Testis (tissue), 3 donors: Measurements from ENCODE around the gene TECPR2. TPM values are rescaled to one million over a fixed set of nuclear protein-coding genes. Genes with fewer than 3 reads are reported as not detected.

ENCODE experiments used
- DNase-seq: peaks from one replicate; pipeline ENCODE4 v3.0.0-alpha.2; 2019
- H3K27ac ChIP-seq, 2 donors: fragments of 200-600 bp; sonication (generic); one replicate each; pipeline ENCODE4 v1.5.1; 2019
- H3K27me3 ChIP-seq: fragments of 200-600 bp; sonication (generic); one replicate; pipeline ENCODE4 v1.5.1; 2019
- H3K36me3 ChIP-seq: fragments of 200-600 bp; sonication (generic); one replicate; pipeline ENCODE4 v1.5.1; 2017; ENCODE audit warnings: low read depth; ENCODE audit errors: missing control alignments
- H3K4me1 ChIP-seq: fragments of 200-600 bp; sonication (generic); one replicate; pipeline ENCODE4 v1.5.1; 2019
- H3K4me3 ChIP-seq, 2 donors: fragments of 200-600 bp; sonication (generic); one replicate each; pipeline ENCODE4 v1.5.1; 2017 to 2019
- H3K9me3 ChIP-seq: fragments of 200-600 bp; sonication (generic); one replicate; pipeline ENCODE4 v1.5.1; 2017
- POLR2A ChIP-seq: fragments of 450-650 bp; IDR thresholded peaks from one replicate; pipeline ENCODE4 v1.6.1; 2017; ENCODE audit warnings: antibody characterized with exemption, mild to moderate bottlenecking, moderate library complexity
- WGBS, 2 donors: methylation state at CpG; one replicate each; pipeline ENCODE4 v1.1.5; 2018; 5-methylcytosine and 5-hydroxymethylcytosine counted together
- intact Hi-C: fragments of 100-400 bp; cut with DNase I; formaldehyde crosslinking; loops from one replicate; pipeline ENCODE4 v1.15.1; 2023; ENCODE audit warnings: low total_unique reads
- polyA plus RNA-seq: library from polyadenylated mRNA; stranded (reverse); fragments of 350-450 nt; fragmentation: Illumina TruSeq; extraction: RNeasy Lipid Tissue Mini Kit (QIAGEN cat#74804); gene quantifications from one replicate; pipeline ENCODE4 v1.2.3, GENCODE V29; 2014; ENCODE audit warnings: low read depth, low replicate concordance; ENCODE audit not compliant: insufficient read depth
- total RNA-seq, 2 donors: library from RNA; depleted of rRNA; stranded (reverse); fragments of >200 nt; gene quantifications; one replicate each; pipeline ENCODE4 v1.2.3, GENCODE V29; 2016
- TF ChIP-seq, protein P1 (sequence below), 3 experiments: fragments of 450-650 bp in 2 of 3; fragments of 200-600 bp in 1 of 3; sonication (generic) in 1 of 3; IDR thresholded peaks; one replicate each; pipeline ENCODE4 v1.5.1; 2016 to 2019; ENCODE audit warnings: antibody characterized with exemption in 3 of 3, mild to moderate bottlenecking in 2 of 3, moderate library complexity in 1 of 3

Gene TECPR2
- total and polyA plus RNA-seq, 3 donors from 2014 or later = 43.4 to 65.9 (median 43.6) TPM

GRCh38 chr14:102473559-102473958 lies 110.8 kb downstream of the TECPR2 start:
- H3K27ac ChIP-seq = no peak overlapping the region

GRCh38 chr14:102474934-102475333 lies 112.2 kb downstream of the TECPR2 start:
- Histone ChIP-seq H3K36me3 (no peaks in the 10 kb centered on the region), H3K4me1 (peaks cover 13% of the 10 kb centered on the region), H3K4me3 (no peak overlapping the region), H3K9me3 (no peaks in the 10 kb centered on the region), H3K27ac (peak overlapping the region in 1 of 2 donors; percentile 37), H3K27me3 (no peaks in the 10 kb centered on the region)
- TF ChIP-seq, protein P1, sequence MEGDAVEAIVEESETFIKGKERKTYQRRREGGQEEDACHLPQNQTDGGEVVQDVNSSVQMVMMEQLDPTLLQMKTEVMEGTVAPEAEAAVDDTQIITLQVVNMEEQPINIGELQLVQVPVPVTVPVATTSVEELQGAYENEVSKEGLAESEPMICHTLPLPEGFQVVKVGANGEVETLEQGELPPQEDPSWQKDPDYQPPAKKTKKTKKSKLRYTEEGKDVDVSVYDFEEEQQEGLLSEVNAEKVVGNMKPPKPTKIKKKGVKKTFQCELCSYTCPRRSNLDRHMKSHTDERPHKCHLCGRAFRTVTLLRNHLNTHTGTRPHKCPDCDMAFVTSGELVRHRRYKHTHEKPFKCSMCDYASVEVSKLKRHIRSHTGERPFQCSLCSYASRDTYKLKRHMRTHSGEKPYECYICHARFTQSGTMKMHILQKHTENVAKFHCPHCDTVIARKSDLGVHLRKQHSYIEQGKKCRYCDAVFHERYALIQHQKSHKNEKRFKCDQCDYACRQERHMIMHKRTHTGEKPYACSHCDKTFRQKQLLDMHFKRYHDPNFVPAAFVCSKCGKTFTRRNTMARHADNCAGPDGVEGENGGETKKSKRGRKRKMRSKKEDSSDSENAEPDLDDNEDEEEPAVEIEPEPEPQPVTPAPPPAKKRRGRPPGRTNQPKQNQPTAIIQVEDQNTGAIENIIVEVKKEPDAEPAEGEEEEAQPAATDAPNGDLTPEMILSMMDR (IDR thresholded peaks at IDR 0.05) = no peak
- no peak for TF ChIP-seq POLR2A
- WGBS, 2 donors = 40 to 79% methylated on average over 5 of the region's 5 CpGs
- peak; percentile 82 for DNase-seq
- intact Hi-C loops = no loop called here

More at GRCh38 chr14:102473559-102473958, 110.8 kb downstream of the TECPR2 start:
- H3K4me3 ChIP-seq = no peak overlapping the region
- peaks cover 9% of the 10 kb centered on the region for H3K4me1 ChIP-seq
- intact Hi-C loops = no loop called here
- TF ChIP-seq, protein P1 (IDR thresholded peaks at IDR 0.05) = no peak
- TF ChIP-seq POLR2A = no peak
- H3K27me3 ChIP-seq = no peaks in the 10 kb centered on the region
- 100% methylated on average over 2 of the region's 2 CpGs for WGBS, 2 donors
- H3K36me3 ChIP-seq = no peaks in the 10 kb centered on the region
- H3K9me3 ChIP-seq = no peaks in the 10 kb centered on the region
- DNase-seq = no peak

DNA sequence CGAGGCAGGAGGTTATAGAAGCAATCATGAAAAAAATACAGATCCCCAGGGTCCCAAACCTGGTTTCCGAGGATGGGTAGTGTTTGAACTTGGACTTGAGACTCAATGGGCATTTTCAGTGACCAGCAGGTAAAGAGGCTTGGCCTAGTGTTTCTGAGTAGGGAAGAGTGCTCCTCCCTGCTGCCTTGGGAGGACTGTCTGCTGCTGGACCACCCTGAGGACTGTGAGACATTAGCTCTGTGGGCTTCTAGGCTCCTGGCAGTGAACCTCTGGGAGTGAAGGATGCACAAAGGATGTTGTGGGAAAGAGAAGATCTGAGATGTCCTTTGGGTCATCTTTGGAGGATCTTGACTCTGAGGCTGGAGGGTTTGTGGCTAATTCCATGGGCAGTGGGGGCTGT lies 116.4 kb downstream of the TECPR2 start:
- H3K4me1 ChIP-seq = peaks cover 17% of the 10 kb centered on the region
- TF ChIP-seq POLR2A = no peak
- TF ChIP-seq, protein P1 (IDR thresholded peaks at IDR 0.05) = no peak
- 88 to 95% methylated on average over 2 of the region's 2 CpGs for WGBS, 2 donors
- no peak for DNase-seq
- intact Hi-C loops = no loop called here
- no peaks in the 10 kb centered on the region for H3K36me3 ChIP-seq
- H3K27me3 ChIP-seq = no peaks in the 10 kb centered on the region
- no peaks in the 10 kb centered on the region for H3K9me3 ChIP-seq
- H3K27ac ChIP-seq = peak overlapping the region in 1 of 2 donors; percentile 75
- no peak overlapping the region for H3K4me3 ChIP-seq

DNA sequence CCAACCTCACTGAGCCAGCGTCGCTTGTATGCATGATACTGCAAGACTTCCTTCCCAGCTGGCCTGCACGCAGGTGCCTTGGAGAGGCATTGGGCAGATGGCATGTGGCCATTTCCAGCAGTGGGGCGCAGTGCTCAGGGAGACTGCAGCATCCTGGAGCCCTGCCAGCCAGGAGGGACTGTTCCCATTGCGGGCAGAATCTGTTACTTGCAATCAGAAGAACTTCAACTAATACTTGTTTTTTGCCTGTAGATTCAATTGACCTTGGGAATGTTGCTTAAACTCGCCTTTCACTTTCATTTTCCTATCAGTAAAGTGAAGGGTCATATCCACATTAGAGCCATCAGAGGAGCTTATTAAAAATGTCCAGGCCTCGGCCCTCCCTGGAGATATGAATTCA lies 117.0 kb downstream of the TECPR2 start:
- TF ChIP-seq, protein P1 (IDR thresholded peaks at IDR 0.05) = no peak
- no peak for TF ChIP-seq POLR2A
- Histone ChIP-seq H3K9me3 (no peaks in the 10 kb centered on the region), H3K27ac (peak overlapping the region in 1 of 2 donors; percentile 75), H3K27me3 (no peaks in the 10 kb centered on the region), H3K4me3 (no peak overlapping the region), H3K36me3 (no peaks in the 10 kb centered on the region), H3K4me1 (peaks cover 14% of the 10 kb centered on the region)
- intact Hi-C loops = no loop called here
- 28 to 30% methylated on average over 7 of the region's 7 CpGs for WGBS, 2 donors
- peak; percentile 86 for DNase-seq

GRCh38 chr14:102481371-102481770 lies 118.6 kb downstream of the TECPR2 start:
- H3K4me3 ChIP-seq = no peak overlapping the region
- intact Hi-C loops = no loop called here
- H3K27ac ChIP-seq = peak overlapping the region in 1 of 2 donors; percentile 30
- no peaks in the 10 kb centered on the region for H3K36me3 ChIP-seq
- WGBS, 2 donors = 96 to 98% methylated on average over 4 of the region's 4 CpGs
- no peaks in the 10 kb centered on the region for H3K27me3 ChIP-seq
- no peak for DNase-seq
- peaks cover 11% of the 10 kb centered on the region for H3K4me1 ChIP-seq
- TF ChIP-seq, protein P1 (IDR thresholded peaks at IDR 0.05) = no peak
- TF ChIP-seq POLR2A = no peak
- H3K9me3 ChIP-seq = no peaks in the 10 kb centered on the region
